H1 (cell line): Measurements from ENCODE around the gene FN3KRP. TPM values are rescaled to one million over a fixed set of nuclear protein-coding genes. Genes with fewer than 3 reads are reported as not detected.
A peak's percentile ranks its signal among the peaks of the same experiment; 100 is the strongest.

Experiments used
- CTCF ChIA-PET: fragments of 300-600 bp; sonication (Branson Sonifier 250); formaldehyde crosslinking; loops from one replicate; lab custom pipeline; 2021; ENCODE audit not compliant: partially characterized antibody; lab: Charles Lee
- POLR2A ChIA-PET: fragments of 300-600 bp; sonication (Branson Sonifier 250); formaldehyde crosslinking; loops from one replicate; lab custom pipeline; 2021; ENCODE audit warnings: inconsistent platforms; ENCODE audit not compliant: partially characterized antibody; lab: Charles Lee
- DNase-seq, 2 experiments: peaks; one replicate each; pipeline versions ENCODE4 v3.0.0 to v3.0.0-alpha.2; 2010 to 2022; ENCODE audit warnings: low spot score in 2 of 2, low read depth in 1 of 2, mixed read lengths in 1 of 2
- FAIRE-seq: peaks from 2 replicates; lab custom pipeline; 2011; peaks lifted over from hg19 to GRCh38; lab: Jason Lieb, UNC
- H2AFZ ChIP-seq: 2 replicates; pipeline ENCODE4 v1.8.1; 2012; ENCODE audit warnings: low read length, inconsistent platforms
- H2AK5ac ChIP-seq: 2 replicates; pipeline ENCODE4 v1.6.1; 2013; ENCODE audit warnings: low read depth, low read length
- H2BK120ac ChIP-seq: replicated peaks from 2 replicates; pipeline ENCODE3; 2013; ENCODE audit warnings: low read depth, low read length, inconsistent platforms
- H2BK12ac ChIP-seq: 2 replicates; pipeline ENCODE4 v1.6.1; 2013; ENCODE audit warnings: low read depth, low read length
- H2BK15ac ChIP-seq: 2 replicates; pipeline ENCODE4 v1.6.1; 2013; ENCODE audit warnings: low read length
- H2BK20ac ChIP-seq: 2 replicates; pipeline ENCODE4 v1.6.1; 2013; ENCODE audit warnings: low read length
- H2BK5ac ChIP-seq: 2 replicates; pipeline ENCODE4 v1.6.1; 2013; ENCODE audit warnings: low read depth, low read length
- H3K14ac ChIP-seq: 2 replicates; pipeline ENCODE4 v1.6.1; 2013; ENCODE audit warnings: inconsistent platforms; ENCODE audit not compliant: insufficient read length
- H3K18ac ChIP-seq: 2 replicates; pipeline ENCODE4 v1.6.1; 2013; ENCODE audit warnings: low read length; ENCODE audit errors: extremely low read depth
- H3K23ac ChIP-seq: 2 replicates; pipeline ENCODE4 v1.6.1; 2013; ENCODE audit warnings: inconsistent platforms; ENCODE audit not compliant: insufficient read length
- H3K23me2 ChIP-seq: 2 replicates; pipeline ENCODE4 v1.6.1; 2013; ENCODE audit warnings: low read depth, low read length
- H3K27ac ChIP-seq: 2 replicates; pipeline ENCODE4 v1.6.1; 2011; ENCODE audit warnings: low read depth, low read length, inconsistent platforms
- H3K27me3 ChIP-seq, 4 experiments: replicated peaks in 1 of 4; 1 replicate in 1 of 4; 2 replicates in 3 of 4; pipeline versions ENCODE4 v1.6.1 to v1.8.1; 2011 to 2013; ENCODE audit warnings: low read length in 3 of 4, mild to moderate bottlenecking in 3 of 4, inconsistent platforms in 2 of 4, mixed read lengths in 2 of 4, moderate library complexity in 1 of 4; ENCODE audit not compliant: control insufficient read depth in 3 of 4, insufficient read depth in 3 of 4; ENCODE audit errors: extremely low read depth in 1 of 4
- H3K36me3 ChIP-seq, 4 experiments: 2 replicates each; pipeline versions ENCODE4 v1.6.1 to v1.8.1; 2011 to 2013; ENCODE audit warnings: mild to moderate bottlenecking in 4 of 4, low read length in 3 of 4, moderate library complexity in 2 of 4, control low read depth in 1 of 4, inconsistent platforms in 1 of 4; ENCODE audit not compliant: insufficient read depth in 4 of 4, control insufficient read depth in 2 of 4
- H3K4ac ChIP-seq: replicated peaks from 2 replicates; pipeline ENCODE3; 2013; ENCODE audit warnings: low read length, low read depth, mixed read lengths, inconsistent platforms; ENCODE audit not compliant: insufficient read length
- H3K4me1 ChIP-seq, 4 experiments: replicated peaks in 1 of 4; 1 replicate in 1 of 4; 2 replicates in 3 of 4; pipeline versions ENCODE4 v1.6.1 to v1.8.1; 2011 to 2013; ENCODE audit warnings: low read length in 3 of 4, inconsistent platforms in 2 of 4, mixed read lengths in 1 of 4; ENCODE audit not compliant: insufficient read depth in 4 of 4, control insufficient read depth in 3 of 4
- H3K4me2 ChIP-seq, 2 experiments: 2 replicates each; pipeline versions ENCODE4 v1.6.1 to v1.8.1; 2011 to 2013; ENCODE audit warnings: low read depth in 2 of 2, low read length in 2 of 2, control low read depth in 1 of 2, inconsistent platforms in 1 of 2, mild to moderate bottlenecking in 1 of 2; ENCODE audit not compliant: insufficient read depth in 1 of 2
- H3K4me3 ChIP-seq, 4 experiments: fragments of 200-600, 300-600 bp in 1 of 4; sonication (generic), shearing (Covaris generic), sonication (Bioruptor Twin) in 1 of 4; 2 replicates each; pipeline versions ENCODE4 v1.5.1 to v1.8.1; 2011 to 2016; ENCODE audit warnings: low read length in 4 of 4, low read depth in 3 of 4, control low read depth in 2 of 4, inconsistent platforms in 2 of 4, mild to moderate bottlenecking in 2 of 4, mixed read lengths in 1 of 4, moderate library complexity in 1 of 4; ENCODE audit not compliant: insufficient read depth in 2 of 4; ENCODE audit errors: extremely low read depth in 1 of 4
- H3K56ac ChIP-seq: replicated peaks from 2 replicates; pipeline ENCODE3; 2013; ENCODE audit warnings: low read depth, mild to moderate bottlenecking, mixed read lengths, low read length, inconsistent platforms; ENCODE audit not compliant: insufficient read length
- H3K79me1 ChIP-seq: 2 replicates; pipeline ENCODE4 v1.6.1; 2013; ENCODE audit warnings: low read depth, low read length, control low read depth
- H3K79me2 ChIP-seq, 2 experiments: 2 replicates each; pipeline versions ENCODE4 v1.6.1 to v1.8.1; 2012 to 2013; ENCODE audit warnings: low read length in 2 of 2, mild to moderate bottlenecking in 2 of 2, inconsistent platforms in 1 of 2; ENCODE audit not compliant: insufficient read depth in 2 of 2, control insufficient read depth in 1 of 2
- H3K9ac ChIP-seq, 4 experiments: replicated peaks in 1 of 4; 1 replicate in 1 of 4; 2 replicates in 3 of 4; pipeline versions ENCODE4 v1.6.1 to v1.8.1; 2011 to 2013; ENCODE audit warnings: low read depth in 3 of 4, low read length in 3 of 4, control low read depth in 2 of 4, mild to moderate bottlenecking in 2 of 4, moderate library complexity in 2 of 4, inconsistent platforms in 1 of 4; ENCODE audit errors: extremely low read depth in 1 of 4
- H3K9me3 ChIP-seq, 2 experiments: 2 replicates each; pipeline versions ENCODE4 v1.6.1 to v1.8.1; 2012 to 2013; ENCODE audit warnings: mild to moderate bottlenecking in 2 of 2, moderate library complexity in 2 of 2, control low read depth in 1 of 2, inconsistent platforms in 1 of 2, low read depth in 1 of 2, low read length in 1 of 2, mixed read lengths in 1 of 2; ENCODE audit not compliant: insufficient read depth in 2 of 2
- H4K20me1 ChIP-seq, 2 experiments: replicated peaks in 1 of 2; 2 replicates each; pipeline versions ENCODE3 to v1.8.1; 2011 to 2013; ENCODE audit warnings: inconsistent platforms in 2 of 2, low read length in 2 of 2, mild to moderate bottlenecking in 1 of 2; ENCODE audit not compliant: insufficient read depth in 2 of 2, control insufficient read depth in 1 of 2
- H4K5ac ChIP-seq: 2 replicates; pipeline ENCODE4 v1.6.1; 2013; ENCODE audit warnings: low read length, low read depth, mixed read lengths, inconsistent platforms; ENCODE audit not compliant: insufficient read length
- H4K8ac ChIP-seq: 2 replicates; pipeline ENCODE4 v1.8.0; 2013; ENCODE audit warnings: mild to moderate bottlenecking, moderate library complexity, low read length, inconsistent platforms; ENCODE audit not compliant: insufficient read depth; ENCODE audit errors: extremely low read depth
- H4K91ac ChIP-seq: replicated peaks from 2 replicates; pipeline ENCODE3; 2013; ENCODE audit warnings: low read length, mixed read lengths, inconsistent platforms; ENCODE audit not compliant: insufficient read length
- GTF2F1 ChIP-seq: IDR thresholded peaks from 2 replicates; pipeline ENCODE4 v1.6.1; 2012; ENCODE audit warnings: low read depth, low read length, improper control_type of control experiment, borderline replicate concordance
- HDAC6 ChIP-seq: IDR thresholded peaks from one replicate; pipeline ENCODE4 v1.7.1; 2012; ENCODE audit warnings: low read depth, mild to moderate bottlenecking, inconsistent platforms, low read length, moderate library complexity
- SIRT6 ChIP-seq: IDR thresholded peaks from one replicate; pipeline ENCODE4 v1.7.1; 2012; ENCODE audit warnings: low read length, inconsistent platforms
- WGBS, 2 experiments: shearing (Covaris generic) in 1 of 2; methylation state at CpG; one replicate each; pipeline versions ENCODE4 v1.1.6 to v1.1.7; 2013 to 2015; ENCODE audit warnings: low lambda C conversion rate in 2 of 2, mixed read lengths in 2 of 2, inconsistent platforms in 1 of 2, low coverage in 1 of 2, missing lambda C conversion rate in 1 of 2; ENCODE audit not compliant: insufficient replicate concordance in 2 of 2, insufficient coverage in 1 of 2, insufficient read length in 1 of 2; ENCODE audit errors: extremely low coverage in 1 of 2, missing lambda C conversion rate in 1 of 2; 5-methylcytosine and 5-hydroxymethylcytosine counted together
- polyA plus RNA-seq, 7 experiments: library from polyadenylated mRNA; depleted of rRNA in 3 of 7; stranded (reverse) in 5 of 7; unstranded in 2 of 7; fragments of >200 nt in 5 of 7; fragments of 200-250 nt in 2 of 7; gene quantifications; 1 replicate in 5 of 7; 2 replicates in 1 of 7; 4 replicates in 1 of 7; pipeline versions ENCODE4 v1.2.1 to v1.2.3, GENCODE V29; 2011 to 2013; ENCODE audit warnings: missing spikeins in 2 of 7, mixed read lengths in 2 of 7
- total RNA-seq: library from RNA; stranded (reverse); fragmentation: NEBNext Ultra II Directional; extraction: Animal tissue kit (Norgen Biotek cat#: 25700); gene quantifications from 2 replicates; pipeline ENCODE4 v1.2.1, GENCODE V29; 2021

Gene FN3KRP
- total and polyA plus RNA-seq, 2 of the 8 experiments (the other 6 are each of a cell fraction or from before 2014, with no cell fraction given), result 18.1 to 21.4 TPM

- Histone ChIP-seq H2AFZ (peak within 1 kb of the TSS; percentile 41; the same call in 1 of the 2 replicates), H3K23me2 (peaks cover 8% of the 10 kb centered on the region; the same call in 1 of the 2 replicates), H3K4ac (no peak within 1 kb of the TSS), H2BK15ac (no peak within 1 kb of the TSS), H3K4me3 (peak within 1 kb of the TSS; percentile 33 to 78 (median 58)), H3K18ac (no peak within 1 kb of the TSS; the same call in 1 of the 2 replicates), H3K36me3 (no peaks in the 10 kb centered on the region; a peak in 1 of 8 replicates), H3K4me2 (peak within 1 kb of the TSS; percentile 83 to 90), H2BK20ac (no peak within 1 kb of the TSS), H3K27ac (no peak within 1 kb of the TSS), H2AK5ac (no peak within 1 kb of the TSS), H2BK120ac (no peak within 1 kb of the TSS), H4K5ac (no peak within 1 kb of the TSS), H3K9me3 (no peaks in the 10 kb centered on the region), H2BK5ac (no peak within 1 kb of the TSS; the same call in 1 of the 2 replicates), H4K20me1 (peaks cover 0 to 9% of the 10 kb centered on the region in 2 experiments), H3K79me2 (no peaks in the 10 kb centered on the region), H3K79me1 (no peaks in the 10 kb centered on the region), H4K8ac (peak within 1 kb of the TSS; percentile 71), H3K27me3 (peaks cover 16 to 34% (median 24%) of the 10 kb centered on the region in 4 experiments), H3K23ac (no peak within 1 kb of the TSS), H2BK12ac (no peak within 1 kb of the TSS; the same call in 1 of the 2 replicates), H3K14ac (no peak within 1 kb of the TSS), H3K9ac (no peak within 1 kb of the TSS), H3K4me1 (peaks cover 0 to 11% (median 6%) of the 10 kb centered on the region in 4 experiments; a peak in 4 of 7 replicates), H3K56ac (no peak within 1 kb of the TSS), H4K91ac (no peak within 1 kb of the TSS)
- WGBS, 2 experiments, result 4% methylated on average over 24 of the region's 112 CpGs; no CpG with 5 or more reads in 1 of the 2 experiments
- POLR2A ChIA-PET, result interaction anchor here (1.0 to 1.3 kb wide), 3 partner anchors 12 to 56 kb away, joined by 3 to 5 read pairs (median 4); partner anchors contain the start of gene FN3KRP
- CTCF ChIA-PET, result no interaction called here
- no peak for FAIRE-seq
- peak; percentile 88 to 97 for DNase-seq
- TF ChIP-seq SIRT6 (no peak), HDAC6 (no peak), GTF2F1 (no peak)
These were observed 18.2 kb upstream of the FN3KRP start, which contains the start of gene RAB40B for GRCh38 chr17:82698065-82698973. TSS of gene RAB40B (minus strand) at chr17:82698698. CDS start at chr17:82698596, 102 bp downstream.
